ENCODE data around the gene MLKL.

GRCh38 chr16:74695450-74696422, 4.9 kb downstream of the MLKL start:
- TF ChIP-seq, protein P1, sequence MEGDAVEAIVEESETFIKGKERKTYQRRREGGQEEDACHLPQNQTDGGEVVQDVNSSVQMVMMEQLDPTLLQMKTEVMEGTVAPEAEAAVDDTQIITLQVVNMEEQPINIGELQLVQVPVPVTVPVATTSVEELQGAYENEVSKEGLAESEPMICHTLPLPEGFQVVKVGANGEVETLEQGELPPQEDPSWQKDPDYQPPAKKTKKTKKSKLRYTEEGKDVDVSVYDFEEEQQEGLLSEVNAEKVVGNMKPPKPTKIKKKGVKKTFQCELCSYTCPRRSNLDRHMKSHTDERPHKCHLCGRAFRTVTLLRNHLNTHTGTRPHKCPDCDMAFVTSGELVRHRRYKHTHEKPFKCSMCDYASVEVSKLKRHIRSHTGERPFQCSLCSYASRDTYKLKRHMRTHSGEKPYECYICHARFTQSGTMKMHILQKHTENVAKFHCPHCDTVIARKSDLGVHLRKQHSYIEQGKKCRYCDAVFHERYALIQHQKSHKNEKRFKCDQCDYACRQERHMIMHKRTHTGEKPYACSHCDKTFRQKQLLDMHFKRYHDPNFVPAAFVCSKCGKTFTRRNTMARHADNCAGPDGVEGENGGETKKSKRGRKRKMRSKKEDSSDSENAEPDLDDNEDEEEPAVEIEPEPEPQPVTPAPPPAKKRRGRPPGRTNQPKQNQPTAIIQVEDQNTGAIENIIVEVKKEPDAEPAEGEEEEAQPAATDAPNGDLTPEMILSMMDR (IDR thresholded peaks at IDR 0.05), result no peak
- TF ChIP-seq ZFX (IDR thresholded peaks at IDR 0.05; ENCODE audit: borderline replicate concordance), result no peak
